Activated effector memory CD4-positive, alpha-beta T cell treated with Interleukin-2 at 50 U/mL for 16 hours (primary cell): ENCODE results near the gene DCAF5.

Experiments used
- DNase-seq: peaks from one replicate; pipeline ENCODE4 v3.0.0-alpha.2; 2020

The DCAF5 gene

DNA sequence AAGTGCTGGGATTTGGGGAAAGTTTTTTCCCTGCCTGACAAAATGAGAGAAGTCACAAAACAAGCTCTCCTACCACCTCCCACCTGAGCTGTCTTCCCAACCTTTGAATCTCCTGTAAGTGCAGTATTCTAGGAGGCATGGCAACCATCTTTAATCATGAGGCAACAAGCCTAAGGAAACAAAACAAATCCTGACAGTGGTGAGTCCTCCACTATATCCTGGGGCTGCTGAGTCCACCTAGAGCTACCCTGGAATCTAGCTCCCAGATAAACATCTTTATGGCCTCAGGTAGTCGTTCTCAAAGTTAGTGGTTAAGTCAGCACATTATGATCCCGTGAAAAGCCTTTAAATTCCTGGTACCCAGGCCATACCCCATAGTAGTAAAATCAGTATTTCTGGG, 151.5 kb downstream of the DCAF5 start:
- no peak for DNase-seq
